ENCODE data around the gene GNA12. TPM values are rescaled to one million over a fixed set of nuclear protein-coding genes. Genes with fewer than 3 reads are reported as not detected.

The GNA12 gene
- total RNA-seq, 4 donors from 2014 or later: 17.9 to 33.3 (median 21.7) TPM

GRCh38 chr7:2864999-2865670, 21.0 kb upstream of the GNA12 start:
- H3K4me1 ChIP-seq: peaks cover 0 to 20% of the 10 kb centered on the region in 2 donors
- intact Hi-C loops (cut with DNase I): loop anchor here (10.0 kb wide), 1 partner anchor 290 kb away; no protein-coding TSS in a partner anchor
- H3K27me3 ChIP-seq: no peaks in the 10 kb centered on the region
- H3K36me3 ChIP-seq: no peaks in the 10 kb centered on the region
- no peak overlapping the region for H3K27ac ChIP-seq
- peak; percentile 55 to 62 for DNase-seq
- H3K4me3 ChIP-seq (replicated peaks in 1 of 3): no peak overlapping the region
- no peak for TF ChIP-seq POLR2A (IDR thresholded peaks at IDR 0.05)
- peak; percentile 59 to 86 (median 84) for TF ChIP-seq CTCF (IDR thresholded peaks at IDR 0.05)
- WGBS, 2 donors: 39 to 60% methylated on average over 7 to 17 of the region's 17 CpGs
- no peaks in the 10 kb centered on the region for H3K9me3 ChIP-seq

- no peak for DNase-seq
- Histone ChIP-seq H3K36me3 (no peaks in the 10 kb centered on the region), H3K27ac (peak overlapping the region; percentile 55 to 79 (median 79)), H3K9me3 (no peaks in the 10 kb centered on the region), H3K4me1 (peaks cover 0 to 20% of the 10 kb centered on the region in 2 donors), H3K27me3 (no peaks in the 10 kb centered on the region), H3K4me3 (replicated peaks in 1 of 3) (no peak overlapping the region)
- TF ChIP-seq POLR2A (IDR thresholded peaks at IDR 0.05) (no peak), CTCF (IDR thresholded peaks at IDR 0.05) (no peak)
- intact Hi-C loops (cut with DNase I): loop anchor here (10.0 kb wide), 1 partner anchor 290 kb away; no protein-coding TSS in a partner anchor
- 79 to 83% methylated on average over 12 of the region's 12 CpGs for WGBS, 2 donors
Measured at GRCh38 chr7:2864204-2864985, 20.3 kb upstream of the GNA12 start.

GRCh38 chr7:2863461-2864066, 19.5 kb upstream of the GNA12 start:
- H3K4me1 ChIP-seq: peaks cover 0 to 20% of the 10 kb centered on the region in 2 donors
- intact Hi-C loops (cut with DNase I): loop anchor here (10.0 kb wide), 1 partner anchor 291 kb away; no protein-coding TSS in a partner anchor

GRCh38 chr7:2862831-2863361, 18.8 kb upstream of the GNA12 start:
- H3K36me3 ChIP-seq: no peaks in the 10 kb centered on the region
- H3K4me3 ChIP-seq (replicated peaks in 1 of 3): no peak overlapping the region
- H3K27ac ChIP-seq: peak overlapping the region; percentile 46 to 79 (median 79)
- H3K27me3 ChIP-seq: no peaks in the 10 kb centered on the region
- intact Hi-C loops (cut with DNase I): loop anchor here (10.0 kb wide), 1 partner anchor 292 kb away; no protein-coding TSS in a partner anchor
- H3K4me1 ChIP-seq: peaks cover 0 to 20% of the 10 kb centered on the region in 2 donors
- no peak for DNase-seq
- TF ChIP-seq POLR2A (IDR thresholded peaks at IDR 0.05) (no peak), CTCF (IDR thresholded peaks at IDR 0.05) (no peak)
- no peaks in the 10 kb centered on the region for H3K9me3 ChIP-seq
- WGBS, 2 donors: 81 to 82% methylated on average over 16 to 22 of the region's 22 CpGs

More at GRCh38 chr7:2863461-2864066, 19.5 kb upstream of the GNA12 start:
- peak; percentile 43 to 44 for DNase-seq
- 39 to 61% methylated on average over 12 to 16 of the region's 18 CpGs for WGBS, 2 donors
- Histone ChIP-seq H3K4me3 (replicated peaks in 1 of 3) (no peak overlapping the region), H3K9me3 (no peaks in the 10 kb centered on the region), H3K27me3 (no peaks in the 10 kb centered on the region), H3K27ac (peak overlapping the region; percentile 55 to 79 (median 79)), H3K36me3 (no peaks in the 10 kb centered on the region)
- no peak for TF ChIP-seq POLR2A (IDR thresholded peaks at IDR 0.05)
- TF ChIP-seq CTCF (IDR thresholded peaks at IDR 0.05): no peak

Data from thyroid gland (tissue), 4 donors.